Osteoblast (primary cell): ENCODE results near the gene ARL8A. TPM values are rescaled to one million over a fixed set of nuclear protein-coding genes. Genes with fewer than 3 reads are reported as not detected.

Experiments used
- DNase-seq: peaks from one replicate; pipeline ENCODE4 v3.0.0; 2011; ENCODE audit warnings: low spot score, mixed read lengths; ENCODE audit not compliant: insufficient read length; ENCODE audit errors: missing footprints
- H2AFZ ChIP-seq: 2 replicates; pipeline ENCODE4 v1.6.0; 2011; ENCODE audit warnings: mild to moderate bottlenecking, low read length
- H3K27ac ChIP-seq: 2 replicates; pipeline ENCODE4 v1.5.1; 2011; ENCODE audit warnings: mild to moderate bottlenecking, low read depth, low read length, moderate library complexity
- H3K27me3 ChIP-seq: 2 replicates; pipeline ENCODE4 v1.6.0; 2012; ENCODE audit warnings: mild to moderate bottlenecking, control low read depth, inconsistent platforms, low read length, moderate library complexity; ENCODE audit not compliant: insufficient read depth
- H3K36me3 ChIP-seq: 2 replicates; pipeline ENCODE4 v1.5.1; 2011; ENCODE audit warnings: mild to moderate bottlenecking, low read length, control low read depth, moderate library complexity; ENCODE audit not compliant: insufficient read depth
- H3K4me1 ChIP-seq: 2 replicates; pipeline ENCODE4 v1.5.1; 2011; ENCODE audit warnings: mild to moderate bottlenecking, low read length, control low read depth, moderate library complexity; ENCODE audit not compliant: insufficient read depth
- H3K4me2 ChIP-seq: 2 replicates; pipeline ENCODE4 v1.6.0; 2011; ENCODE audit warnings: mild to moderate bottlenecking, low read length; ENCODE audit not compliant: insufficient read depth
- H3K4me3 ChIP-seq: fragments of 200-600 bp; sonication (generic); 3 replicates; pipeline ENCODE4 v1.5.1; 2012; ENCODE audit warnings: mild to moderate bottlenecking, low read length, inconsistent platforms; ENCODE audit not compliant: insufficient read depth
- H3K79me2 ChIP-seq: 2 replicates; pipeline ENCODE4 v1.6.0; 2012; ENCODE audit warnings: mild to moderate bottlenecking, low read length, control low read depth, inconsistent platforms; ENCODE audit not compliant: insufficient read depth
- H3K9me3 ChIP-seq: 2 replicates; pipeline ENCODE4 v1.5.1; 2011; ENCODE audit warnings: low read depth, low read length, control low read depth
- H4K20me1 ChIP-seq: 2 replicates; pipeline ENCODE4 v1.6.0; 2012; ENCODE audit warnings: mild to moderate bottlenecking, low read length, control low read depth; ENCODE audit not compliant: insufficient read depth
- CTCF ChIP-seq: IDR thresholded peaks from 2 replicates; pipeline ENCODE4 v1.5.1; 2011; ENCODE audit warnings: mild to moderate bottlenecking, low read depth, low read length, moderate library complexity; ENCODE audit errors: extremely low read depth
- total RNA-seq: library from RNA; depleted of rRNA; stranded (reverse); fragments of >200 nt; gene quantifications from 2 replicates; pipeline ENCODE4 v1.2.3, GENCODE V29; 2012

ARL8A gene
- total RNA-seq, 1 donor: 24.2 TPM

- H3K4me3 ChIP-seq: no peak overlapping the region
- H2AFZ ChIP-seq: no peak overlapping the region
- H3K27ac ChIP-seq: no peak overlapping the region
- no peaks in the 10 kb centered on the region for H3K9me3 ChIP-seq
- peak; percentile 66 for DNase-seq
- peaks cover 15% of the 10 kb centered on the region for H3K4me1 ChIP-seq
- H4K20me1 ChIP-seq: peaks cover 52% of the 10 kb centered on the region
- no peaks in the 10 kb centered on the region for H3K27me3 ChIP-seq
- peaks cover 9% of the 10 kb centered on the region for H3K36me3 ChIP-seq
- peaks cover 73% of the 10 kb centered on the region for H3K79me2 ChIP-seq
- no peak for TF ChIP-seq CTCF
- H3K4me2 ChIP-seq: no peak overlapping the region
These were observed 3.7 kb downstream of the ARL8A start for GRCh38 chr1:202140833-202141232.

- H3K9me3 ChIP-seq: no peaks in the 10 kb centered on the region
- H4K20me1 ChIP-seq: peaks cover 32% of the 10 kb centered on the region
- H2AFZ ChIP-seq: no peak overlapping the region
- TF ChIP-seq CTCF: peak; percentile 84
- H3K79me2 ChIP-seq: peaks cover 22% of the 10 kb centered on the region
- peaks cover 45% of the 10 kb centered on the region for H3K36me3 ChIP-seq
- H3K27me3 ChIP-seq: no peaks in the 10 kb centered on the region
- no peak overlapping the region for H3K27ac ChIP-seq
- no peaks in the 10 kb centered on the region for H3K4me1 ChIP-seq
- H3K4me2 ChIP-seq: no peak overlapping the region
- no peak overlapping the region for H3K4me3 ChIP-seq
- DNase-seq: peak; percentile 98
These were observed 9.3 kb downstream of the ARL8A start for GRCh38 chr1:202135221-202135721.

- Histone ChIP-seq H3K9me3 (no peaks in the 10 kb centered on the region), H3K27me3 (no peaks in the 10 kb centered on the region), H3K4me2 (no peak overlapping the region), H3K27ac (no peak overlapping the region), H3K4me1 (no peaks in the 10 kb centered on the region), H3K79me2 (peaks cover 18% of the 10 kb centered on the region), H4K20me1 (peaks cover 32% of the 10 kb centered on the region), H3K36me3 (peaks cover 45% of the 10 kb centered on the region), H3K4me3 (no peak overlapping the region), H2AFZ (no peak overlapping the region)
- no peak for DNase-seq
- TF ChIP-seq CTCF: no peak
These were observed 9.8 kb downstream of the ARL8A start for GRCh38 chr1:202134645-202135172.

GRCh38 chr1:202133989-202134388, 10.5 kb downstream of the ARL8A start:
- no peaks in the 10 kb centered on the region for H3K9me3 ChIP-seq
- H3K27me3 ChIP-seq: no peaks in the 10 kb centered on the region
- no peak overlapping the region for H3K4me3 ChIP-seq
- no peak overlapping the region for H3K4me2 ChIP-seq
- H4K20me1 ChIP-seq: peaks cover 31% of the 10 kb centered on the region
- H3K4me1 ChIP-seq: no peaks in the 10 kb centered on the region
- H3K79me2 ChIP-seq: peaks cover 15% of the 10 kb centered on the region
- no peak overlapping the region for H2AFZ ChIP-seq
- TF ChIP-seq CTCF: no peak
- no peak for DNase-seq
- H3K36me3 ChIP-seq: peaks cover 44% of the 10 kb centered on the region
- H3K27ac ChIP-seq: no peak overlapping the region
